Mesenteric fat pad (tissue), 1 donor: ENCODE measurements around the gene ZNF165. TPM values are rescaled to one million over a fixed set of nuclear protein-coding genes. Genes with fewer than 3 reads are reported as not detected.
"Not testable (repeated sequence)": the region's sequence is repeated elsewhere in the genome, so short reads cannot be mapped to it uniquely, and the experiment has no call there.

Experiments used
- DNase-seq: peaks from one replicate; pipeline ENCODE4 v3.0.0-alpha.2; 2020; ENCODE audit warnings: low spot score
- total RNA-seq: library from RNA; stranded (reverse); fragmentation: NEBNext Ultra II Directional; extraction: Animal tissue kit (Norgen Biotek cat#: 25700); gene quantifications from one replicate; pipeline ENCODE4 v1.2.1, GENCODE V29; 2021
- donor health status: DM: yes; HTN: yes; CAD: no.

ZNF165 gene
- total RNA-seq, 1 donor from 2014 or later = 0.19 TPM

DNA sequence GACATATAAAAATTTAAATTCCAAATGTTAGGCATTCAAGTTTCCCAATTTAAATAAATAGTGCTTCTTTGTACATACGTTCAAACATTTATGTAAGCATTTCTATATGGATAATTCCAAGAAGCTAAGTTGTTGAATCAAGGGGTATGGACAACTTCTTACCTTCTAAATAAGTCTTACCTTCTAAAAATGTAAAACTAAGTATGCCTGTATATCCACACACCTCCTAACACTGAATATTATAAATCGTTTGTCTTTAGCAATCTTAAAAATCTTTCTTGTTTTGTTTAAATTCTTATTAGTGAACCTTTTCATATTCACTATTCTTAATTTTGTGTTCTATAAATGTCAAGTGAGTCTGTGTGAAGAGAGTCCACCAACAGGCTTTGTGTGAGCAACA lies 41.5 kb downstream of the ZNF165 start:
- no peak for DNase-seq

DNA sequence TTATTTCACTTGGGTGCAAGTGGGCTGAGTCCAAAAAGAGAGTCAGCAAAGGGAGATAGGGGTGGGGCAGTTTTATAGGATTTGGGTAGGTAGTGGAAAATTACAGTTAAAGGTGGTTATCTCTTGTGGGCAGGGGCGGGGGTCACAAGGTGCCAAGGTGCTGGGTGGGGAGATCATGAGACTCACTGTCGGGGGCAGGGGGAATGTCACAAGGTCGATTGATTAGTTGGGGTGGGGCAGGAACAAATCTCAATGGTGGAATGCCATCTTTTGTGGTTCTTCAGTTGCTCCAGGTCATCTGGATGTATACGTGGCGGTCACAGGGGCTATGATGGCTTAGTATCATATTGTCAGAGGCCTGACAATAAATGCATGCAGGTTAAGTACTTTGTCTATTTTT lies 41.9 kb downstream of the ZNF165 start:
- not testable (repeated sequence) for DNase-seq

DNA sequence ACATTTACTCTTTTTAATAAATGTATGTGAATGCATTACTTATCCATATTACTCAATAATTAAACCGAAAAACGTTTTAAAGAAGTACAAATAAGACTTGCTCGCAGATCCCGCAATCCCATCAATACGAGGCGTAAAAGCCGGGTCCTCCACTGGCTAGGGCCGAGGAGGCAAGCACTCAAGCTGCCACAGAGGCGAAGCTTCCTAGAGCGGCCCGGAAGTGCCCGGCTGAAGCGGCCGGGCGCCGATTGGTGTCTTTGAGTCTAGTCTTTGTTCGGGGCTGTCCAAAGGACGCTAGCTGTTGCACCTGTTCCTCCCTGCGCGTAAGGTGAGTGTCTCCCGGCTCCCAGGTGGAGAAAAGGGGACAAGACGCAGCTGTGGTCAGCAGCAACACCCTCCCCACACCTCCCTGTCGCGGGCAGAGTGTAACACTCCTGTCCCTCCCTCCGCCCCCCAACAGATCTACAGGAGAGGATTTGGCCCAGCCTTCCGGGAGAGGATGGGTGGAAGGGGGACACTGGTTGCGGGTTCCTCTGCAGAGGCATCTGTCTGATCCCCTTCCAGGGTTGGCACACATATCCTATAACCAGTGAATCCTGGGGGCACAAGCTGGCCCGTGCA lies 44.1 kb downstream of the ZNF165 start, which contains the start of gene ZSCAN16:
Gene ZSCAN16, plus strand, starts transcription at position 260 of the 621 bp plus-strand sequence. CDS start 835 bp downstream, outside the sequence.
- peak; percentile 92 for DNase-seq

DNA sequence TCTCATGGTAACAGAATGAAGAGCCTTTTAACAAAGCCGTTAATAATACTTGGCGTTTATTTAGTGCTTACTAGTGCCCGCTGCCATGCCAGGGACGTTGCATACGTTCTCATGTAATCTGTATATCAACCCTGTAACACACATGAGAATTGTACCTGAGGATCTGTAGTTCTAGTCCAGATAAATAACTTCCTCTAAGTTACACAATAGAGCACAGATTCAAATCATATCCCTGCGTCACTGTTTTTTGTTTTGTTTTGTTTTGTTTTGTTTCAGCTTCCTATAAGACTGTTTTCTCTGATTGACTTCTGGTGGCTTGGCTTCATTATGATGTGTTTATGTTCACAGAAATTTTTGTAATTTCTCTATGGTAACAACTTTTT lies 44.6 kb downstream of the ZNF165 start:
- DNase-seq = no peak

DNA sequence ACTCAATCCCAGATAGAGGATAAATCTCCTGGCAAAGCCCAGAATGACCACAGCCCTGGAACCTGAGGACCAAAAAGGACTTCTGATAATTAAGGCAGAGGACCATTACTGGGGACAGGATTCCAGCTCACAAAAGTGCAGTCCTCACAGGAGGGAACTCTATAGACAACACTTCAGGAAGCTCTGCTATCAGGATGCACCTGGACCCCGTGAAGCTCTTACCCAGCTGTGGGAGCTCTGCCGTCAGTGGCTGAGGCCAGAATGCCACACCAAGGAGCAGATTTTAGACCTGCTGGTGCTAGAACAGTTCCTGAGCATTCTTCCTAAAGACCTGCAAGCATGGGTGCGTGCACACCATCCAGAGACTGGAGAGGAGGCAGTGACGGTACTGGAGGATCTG lies 45.0 kb downstream of the ZNF165 start:
- no peak for DNase-seq

DNA sequence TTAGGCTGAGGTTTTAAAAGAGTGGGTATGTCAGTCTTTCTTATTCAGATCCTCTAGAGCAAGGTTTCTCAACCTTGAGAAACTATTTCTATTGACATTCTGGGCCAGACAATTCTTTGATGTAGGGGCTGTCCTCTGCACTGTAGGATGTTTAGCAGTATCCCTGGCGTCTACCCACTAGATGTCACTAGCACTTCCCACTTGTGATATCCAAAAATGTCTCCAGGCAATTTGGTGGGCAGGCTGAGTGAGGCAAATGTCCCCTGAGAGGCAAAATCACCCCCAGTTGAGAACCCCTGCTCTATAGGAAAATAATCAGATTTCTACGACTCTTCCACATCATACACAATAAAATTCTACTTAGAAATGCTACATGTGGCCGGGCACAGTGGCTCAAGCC lies 53.6 kb downstream of the ZNF165 start:
- no peak for DNase-seq

DNA sequence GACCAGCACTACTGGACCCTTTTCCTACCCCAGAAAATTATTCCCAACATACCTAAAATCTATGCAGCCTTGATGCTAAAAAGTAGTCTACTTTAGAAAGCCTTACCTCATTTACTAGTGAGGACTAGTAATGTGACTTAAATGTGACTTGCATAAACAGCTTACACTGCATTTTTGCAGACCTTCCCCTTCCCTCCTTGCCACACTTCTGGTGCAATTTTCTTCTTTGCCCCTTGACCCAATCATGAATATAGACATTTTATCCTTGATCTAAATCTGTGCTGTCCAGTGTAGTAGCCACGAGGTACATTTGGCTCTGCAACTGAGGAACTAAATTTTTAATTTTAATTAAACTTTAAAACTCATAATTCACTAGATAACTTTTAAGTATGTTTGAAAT lies 54.3 kb downstream of the ZNF165 start:
- DNase-seq = no peak

DNA sequence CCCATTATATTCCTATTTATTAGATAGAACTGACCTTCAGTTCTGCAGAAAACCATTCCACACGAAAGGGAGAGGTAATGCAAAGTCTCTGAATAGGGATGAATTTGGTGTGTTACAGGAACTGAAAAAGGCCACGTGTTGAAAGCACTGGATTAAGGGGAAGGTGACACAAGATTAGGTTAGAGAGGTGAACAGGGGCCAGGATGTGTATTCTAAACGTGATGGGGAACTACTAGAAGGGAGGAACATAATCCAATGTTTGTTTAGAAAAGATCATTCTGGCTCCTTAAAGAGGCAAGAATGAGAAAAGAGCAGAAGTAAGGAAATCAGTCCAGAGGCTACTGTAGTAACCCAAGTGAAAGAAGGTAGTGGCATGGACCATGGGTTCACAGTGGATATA lies 55.0 kb downstream of the ZNF165 start:
- no peak for DNase-seq

DNA sequence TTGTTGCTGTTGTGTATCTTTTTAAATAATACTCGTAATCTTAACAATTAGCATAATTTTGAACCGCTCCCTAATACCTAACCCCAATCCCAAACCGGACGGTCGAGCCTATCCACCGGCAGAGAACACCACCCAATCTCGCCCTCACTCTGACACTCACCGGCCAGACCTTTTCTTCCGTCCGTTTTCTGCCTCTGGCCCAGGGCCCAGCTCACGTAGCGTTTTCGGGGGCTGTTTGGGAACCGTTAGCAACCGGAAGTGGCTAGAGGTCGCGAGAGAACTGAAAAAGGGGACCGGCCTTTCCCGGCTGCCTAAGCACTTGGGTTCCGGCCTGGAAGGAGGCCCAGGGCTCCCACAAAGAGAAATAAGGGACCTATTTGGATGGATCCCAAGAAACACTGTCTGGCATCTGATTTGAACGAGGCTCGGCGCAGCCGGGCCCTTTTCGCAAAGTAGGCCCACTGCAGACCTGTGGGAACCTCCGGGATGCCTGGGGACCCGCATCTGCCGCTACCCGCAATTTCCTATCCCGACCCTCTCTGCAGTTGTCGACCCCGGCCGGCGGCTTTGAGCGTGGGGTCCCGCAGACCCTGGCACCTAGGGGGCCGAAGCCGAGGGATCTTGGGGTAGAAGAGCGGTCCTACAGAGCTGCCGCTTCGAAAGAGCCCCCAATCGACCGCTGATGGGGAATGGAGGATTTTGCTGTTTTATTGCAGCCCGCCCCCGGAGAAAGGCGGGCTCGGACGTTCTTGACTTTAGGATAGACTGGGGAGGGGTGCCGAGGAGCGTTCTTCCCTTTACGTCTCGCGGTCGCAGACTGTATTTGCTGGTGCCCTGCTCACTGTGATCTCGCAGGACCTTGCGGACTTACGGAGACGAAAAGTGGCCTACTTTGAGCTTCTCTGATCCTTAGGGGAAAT lies 56.5 kb downstream of the ZNF165 start:
- peak; percentile 96 for DNase-seq

DNA sequence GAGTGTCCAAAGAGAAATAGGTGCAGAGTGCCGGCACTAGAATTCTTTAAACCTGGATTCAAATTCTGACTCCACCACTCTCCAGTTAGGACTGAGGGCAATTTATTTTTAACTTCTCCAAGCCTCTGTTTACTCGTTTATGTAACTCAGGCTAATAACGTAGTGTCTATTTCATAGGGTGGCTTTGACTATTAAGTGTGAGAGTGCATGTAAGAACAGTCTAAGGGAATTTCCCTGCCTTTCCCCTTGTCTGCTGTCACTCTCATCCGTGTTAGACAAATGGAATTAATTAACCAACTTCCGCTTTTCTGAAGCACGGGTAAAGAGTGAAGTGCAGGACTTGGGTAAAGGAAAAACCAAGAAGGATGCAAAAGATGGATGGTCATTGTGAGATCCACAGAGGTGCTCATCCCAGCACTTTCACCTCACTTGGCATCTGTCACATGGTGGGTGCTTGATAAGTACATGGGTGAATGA lies 57.2 kb downstream of the ZNF165 start:
- DNase-seq = no peak

Other genes with a start within 250 kb of the ZNF165 start
- gene OR2B2, start 168.2 kb upstream of the ZNF165 start, total RNA-seq = not detected
- gene OR2B6, start 123.3 kb upstream of the ZNF165 start, total RNA-seq = not detected
- 3.4 TPM for gene ZSCAN16, start 44.0 kb downstream of the ZNF165 start, total RNA-seq
- 15.1 TPM for gene ZKSCAN8, start 61.3 kb downstream of the ZNF165 start, total RNA-seq
- 6.4 TPM for gene ZSCAN9, start 144.7 kb downstream of the ZNF165 start, total RNA-seq
- 2.7 TPM for gene ZKSCAN4, start 171.7 kb downstream of the ZNF165 start, total RNA-seq
- gene NKAPL, start 178.7 kb downstream of the ZNF165 start, total RNA-seq = 3.1 TPM
- 5.9 TPM for gene ZSCAN26, start 186.6 kb downstream of the ZNF165 start, total RNA-seq
- 4.0 TPM for gene PGBD1, start 201.0 kb downstream of the ZNF165 start, total RNA-seq